ENCODE data around the gene PDS5A.
"Not testable (repeated sequence)": the region's sequence is repeated elsewhere in the genome, so short reads cannot be mapped to it uniquely, and the experiment has no call there.

The PDS5A gene

DNA sequence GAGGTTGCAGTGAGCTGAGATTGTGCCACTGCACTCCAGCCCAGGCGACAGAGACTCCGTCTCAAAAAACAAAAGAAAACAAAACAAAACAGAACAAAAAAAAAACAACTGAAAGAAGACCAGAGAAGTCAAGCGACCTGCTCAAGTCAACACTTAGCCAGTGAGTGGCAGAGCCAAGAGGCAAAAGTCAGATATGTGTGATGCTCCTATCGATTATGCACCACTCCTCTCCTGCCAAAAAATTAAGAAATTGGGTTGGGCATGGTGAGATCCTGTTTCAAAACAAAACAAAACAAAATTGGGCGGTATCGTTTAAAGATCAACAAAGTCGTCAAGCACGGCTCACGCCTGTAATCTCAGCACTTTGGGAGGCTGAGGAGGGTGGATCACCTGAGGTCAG lies 137.7 kb downstream of the PDS5A start:
- Histone ChIP-seq H3K4me3 (replicated peaks; ENCODE audit: insufficient read depth, low read length) (no peak overlapping the region), H3K27ac (replicated peaks) (no peak overlapping the region), H3K27me3 (ENCODE audit: insufficient read depth, poor library complexity, severe bottlenecking) (no peaks in the 10 kb centered on the region)
- no peak for DNase-seq (ENCODE audit: low read depth in 1 of 2, low spot score in 1 of 2)
- TF ChIP-seq GABPA (IDR thresholded peaks at IDR 0.05; ENCODE audit: low read depth): no peak
- TF ChIP-seq SPI1 (IDR thresholded peaks at IDR 0.05; ENCODE audit: borderline replicate concordance, low read depth): no peak
- no peak for TF ChIP-seq POLR2AphosphoS5 (IDR thresholded peaks at IDR 0.05; ENCODE audit: low read depth)
- TF ChIP-seq, protein P1, sequence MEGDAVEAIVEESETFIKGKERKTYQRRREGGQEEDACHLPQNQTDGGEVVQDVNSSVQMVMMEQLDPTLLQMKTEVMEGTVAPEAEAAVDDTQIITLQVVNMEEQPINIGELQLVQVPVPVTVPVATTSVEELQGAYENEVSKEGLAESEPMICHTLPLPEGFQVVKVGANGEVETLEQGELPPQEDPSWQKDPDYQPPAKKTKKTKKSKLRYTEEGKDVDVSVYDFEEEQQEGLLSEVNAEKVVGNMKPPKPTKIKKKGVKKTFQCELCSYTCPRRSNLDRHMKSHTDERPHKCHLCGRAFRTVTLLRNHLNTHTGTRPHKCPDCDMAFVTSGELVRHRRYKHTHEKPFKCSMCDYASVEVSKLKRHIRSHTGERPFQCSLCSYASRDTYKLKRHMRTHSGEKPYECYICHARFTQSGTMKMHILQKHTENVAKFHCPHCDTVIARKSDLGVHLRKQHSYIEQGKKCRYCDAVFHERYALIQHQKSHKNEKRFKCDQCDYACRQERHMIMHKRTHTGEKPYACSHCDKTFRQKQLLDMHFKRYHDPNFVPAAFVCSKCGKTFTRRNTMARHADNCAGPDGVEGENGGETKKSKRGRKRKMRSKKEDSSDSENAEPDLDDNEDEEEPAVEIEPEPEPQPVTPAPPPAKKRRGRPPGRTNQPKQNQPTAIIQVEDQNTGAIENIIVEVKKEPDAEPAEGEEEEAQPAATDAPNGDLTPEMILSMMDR (IDR thresholded peaks at IDR 0.05; ENCODE audit: insufficient read depth, low read length): no peak
- TF ChIP-seq, protein P2, sequence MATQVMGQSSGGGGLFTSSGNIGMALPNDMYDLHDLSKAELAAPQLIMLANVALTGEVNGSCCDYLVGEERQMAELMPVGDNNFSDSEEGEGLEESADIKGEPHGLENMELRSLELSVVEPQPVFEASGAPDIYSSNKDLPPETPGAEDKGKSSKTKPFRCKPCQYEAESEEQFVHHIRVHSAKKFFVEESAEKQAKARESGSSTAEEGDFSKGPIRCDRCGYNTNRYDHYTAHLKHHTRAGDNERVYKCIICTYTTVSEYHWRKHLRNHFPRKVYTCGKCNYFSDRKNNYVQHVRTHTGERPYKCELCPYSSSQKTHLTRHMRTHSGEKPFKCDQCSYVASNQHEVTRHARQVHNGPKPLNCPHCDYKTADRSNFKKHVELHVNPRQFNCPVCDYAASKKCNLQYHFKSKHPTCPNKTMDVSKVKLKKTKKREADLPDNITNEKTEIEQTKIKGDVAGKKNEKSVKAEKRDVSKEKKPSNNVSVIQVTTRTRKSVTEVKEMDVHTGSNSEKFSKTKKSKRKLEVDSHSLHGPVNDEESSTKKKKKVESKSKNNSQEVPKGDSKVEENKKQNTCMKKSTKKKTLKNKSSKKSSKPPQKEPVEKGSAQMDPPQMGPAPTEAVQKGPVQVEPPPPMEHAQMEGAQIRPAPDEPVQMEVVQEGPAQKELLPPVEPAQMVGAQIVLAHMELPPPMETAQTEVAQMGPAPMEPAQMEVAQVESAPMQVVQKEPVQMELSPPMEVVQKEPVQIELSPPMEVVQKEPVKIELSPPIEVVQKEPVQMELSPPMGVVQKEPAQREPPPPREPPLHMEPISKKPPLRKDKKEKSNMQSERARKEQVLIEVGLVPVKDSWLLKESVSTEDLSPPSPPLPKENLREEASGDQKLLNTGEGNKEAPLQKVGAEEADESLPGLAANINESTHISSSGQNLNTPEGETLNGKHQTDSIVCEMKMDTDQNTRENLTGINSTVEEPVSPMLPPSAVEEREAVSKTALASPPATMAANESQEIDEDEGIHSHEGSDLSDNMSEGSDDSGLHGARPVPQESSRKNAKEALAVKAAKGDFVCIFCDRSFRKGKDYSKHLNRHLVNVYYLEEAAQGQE (IDR thresholded peaks at IDR 0.05; ENCODE audit: insufficient replicate concordance, low read depth): no peak

DNA sequence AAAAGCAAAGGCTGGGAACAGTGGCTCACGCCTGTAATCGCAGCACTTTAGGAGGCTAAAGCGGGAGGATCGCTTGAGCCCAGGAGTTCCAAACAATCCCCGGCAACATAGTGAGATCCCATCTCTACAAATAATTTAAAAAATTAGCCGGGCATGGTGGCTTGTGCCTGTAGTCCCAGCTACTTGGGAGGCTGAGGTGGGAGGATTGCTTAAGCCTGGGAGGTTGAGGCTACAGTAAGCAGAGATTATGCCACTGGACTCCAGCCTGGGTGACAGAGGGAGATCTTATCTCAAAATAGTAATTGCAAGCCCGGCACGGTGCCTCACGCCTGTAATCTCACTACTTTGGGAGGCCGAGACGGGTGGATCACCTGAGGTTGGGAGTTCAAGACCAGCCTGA lies 139.3 kb downstream of the PDS5A start:
- H3K27me3 ChIP-seq (ENCODE audit: insufficient read depth, poor library complexity, severe bottlenecking); DNase-seq (ENCODE audit: low read depth in 1 of 2, low spot score in 1 of 2); H3K27ac ChIP-seq (replicated peaks); H3K4me3 ChIP-seq (replicated peaks; ENCODE audit: insufficient read depth, low read length): not testable (repeated sequence)

DNA sequence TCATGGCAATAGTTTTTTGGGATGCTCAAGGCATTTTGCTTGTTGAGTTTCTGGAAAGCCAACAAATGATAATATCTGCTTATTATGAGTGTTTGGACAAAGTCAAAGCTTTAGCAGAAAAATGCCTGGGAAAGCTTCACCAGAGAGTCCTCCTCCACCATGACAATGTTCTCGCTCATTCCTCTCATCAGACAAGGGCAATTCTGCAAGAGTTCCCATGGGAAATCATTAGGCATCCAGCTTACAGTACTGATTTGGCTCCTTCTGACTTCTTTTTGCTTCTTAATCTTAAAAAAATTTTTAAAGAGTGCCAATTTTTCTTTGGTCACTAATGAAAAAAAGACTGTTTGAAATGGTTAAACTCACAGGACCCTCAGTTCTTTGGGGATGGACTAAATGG lies 143.4 kb downstream of the PDS5A start:
- Histone ChIP-seq H3K27ac (replicated peaks) (no peak overlapping the region), H3K27me3 (ENCODE audit: insufficient read depth, poor library complexity, severe bottlenecking) (no peaks in the 10 kb centered on the region), H3K4me3 (replicated peaks; ENCODE audit: insufficient read depth, low read length) (no peak overlapping the region)
- no peak for TF ChIP-seq SPI1 (IDR thresholded peaks at IDR 0.05; ENCODE audit: borderline replicate concordance, low read depth)
- TF ChIP-seq POLR2AphosphoS5 (IDR thresholded peaks at IDR 0.05; ENCODE audit: low read depth): no peak
- TF ChIP-seq GABPA (IDR thresholded peaks at IDR 0.05; ENCODE audit: low read depth): no peak
- TF ChIP-seq, protein P2 (IDR thresholded peaks at IDR 0.05; ENCODE audit: insufficient replicate concordance, low read depth): no peak
- TF ChIP-seq, protein P1 (IDR thresholded peaks at IDR 0.05; ENCODE audit: insufficient read depth, low read length): no peak
- DNase-seq (ENCODE audit: low read depth in 1 of 2, low spot score in 1 of 2): no peak

DNA sequence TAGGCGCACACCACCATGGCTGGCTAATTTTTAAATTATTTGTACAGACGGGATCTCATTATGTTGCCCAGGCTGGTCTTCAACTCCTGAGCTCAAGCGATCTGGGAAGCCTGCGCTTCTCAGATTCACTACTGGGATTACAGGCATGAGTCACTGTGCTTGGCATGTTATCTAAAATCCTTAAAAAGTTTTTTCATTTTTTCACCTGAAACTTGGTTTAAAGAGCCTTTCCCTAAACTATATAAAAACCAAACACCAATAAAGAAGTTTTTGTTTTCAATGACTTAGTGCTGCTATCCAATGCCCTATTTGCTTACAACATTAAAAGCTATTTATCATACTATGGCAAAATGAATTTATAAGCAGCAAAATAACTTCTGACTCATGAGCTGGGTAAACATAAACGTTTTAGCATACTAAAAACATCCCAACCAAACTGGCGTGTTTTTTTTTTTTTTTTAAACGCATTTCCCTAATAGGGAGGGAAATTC lies 151.9 kb downstream of the PDS5A start:
- TF ChIP-seq, protein P1 (IDR thresholded peaks at IDR 0.05; ENCODE audit: insufficient read depth, low read length): no peak
- TF ChIP-seq SPI1 (IDR thresholded peaks at IDR 0.05; ENCODE audit: borderline replicate concordance, low read depth): no peak
- no peak for TF ChIP-seq POLR2AphosphoS5 (IDR thresholded peaks at IDR 0.05; ENCODE audit: low read depth)
- no peak for TF ChIP-seq GABPA (IDR thresholded peaks at IDR 0.05; ENCODE audit: low read depth)
- TF ChIP-seq, protein P2 (IDR thresholded peaks at IDR 0.05; ENCODE audit: insufficient replicate concordance, low read depth): no peak
- no peak overlapping the region for H3K4me3 ChIP-seq (replicated peaks; ENCODE audit: insufficient read depth, low read length)
- DNase-seq (ENCODE audit: low read depth in 1 of 2, low spot score in 1 of 2): no peak
- H3K27me3 ChIP-seq (ENCODE audit: insufficient read depth, poor library complexity, severe bottlenecking): no peaks in the 10 kb centered on the region
- no peak overlapping the region for H3K27ac ChIP-seq (replicated peaks)

All from HL-60 (cell line).